Measurements from ENCODE around the gene DBI. TPM values are rescaled to one million over a fixed set of nuclear protein-coding genes. Genes with fewer than 3 reads are reported as not detected.

Gene DBI
- total RNA-seq, 1 experiment from 2014 or later, result 230 TPM

DNA sequence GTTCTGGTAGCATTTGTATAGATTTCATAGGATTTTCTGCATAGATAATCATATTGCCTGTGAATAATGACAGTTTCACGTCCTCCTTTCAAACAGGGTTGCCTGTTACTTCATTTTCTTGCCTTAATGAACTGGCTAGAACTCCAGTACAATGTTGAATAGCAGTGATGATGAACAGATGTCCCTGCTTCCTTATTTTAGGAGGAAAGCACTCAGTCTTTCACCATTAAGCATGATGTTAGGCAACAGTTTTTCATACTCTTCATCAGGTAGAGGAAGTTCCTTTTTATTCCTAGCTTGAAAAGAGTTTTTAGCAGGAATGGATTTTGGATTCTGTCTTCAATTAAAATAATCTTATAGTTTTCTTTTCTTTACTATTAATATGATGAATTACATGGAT is 39.8 kb upstream of the DBI start:
- TF ChIP-seq, protein P1, sequence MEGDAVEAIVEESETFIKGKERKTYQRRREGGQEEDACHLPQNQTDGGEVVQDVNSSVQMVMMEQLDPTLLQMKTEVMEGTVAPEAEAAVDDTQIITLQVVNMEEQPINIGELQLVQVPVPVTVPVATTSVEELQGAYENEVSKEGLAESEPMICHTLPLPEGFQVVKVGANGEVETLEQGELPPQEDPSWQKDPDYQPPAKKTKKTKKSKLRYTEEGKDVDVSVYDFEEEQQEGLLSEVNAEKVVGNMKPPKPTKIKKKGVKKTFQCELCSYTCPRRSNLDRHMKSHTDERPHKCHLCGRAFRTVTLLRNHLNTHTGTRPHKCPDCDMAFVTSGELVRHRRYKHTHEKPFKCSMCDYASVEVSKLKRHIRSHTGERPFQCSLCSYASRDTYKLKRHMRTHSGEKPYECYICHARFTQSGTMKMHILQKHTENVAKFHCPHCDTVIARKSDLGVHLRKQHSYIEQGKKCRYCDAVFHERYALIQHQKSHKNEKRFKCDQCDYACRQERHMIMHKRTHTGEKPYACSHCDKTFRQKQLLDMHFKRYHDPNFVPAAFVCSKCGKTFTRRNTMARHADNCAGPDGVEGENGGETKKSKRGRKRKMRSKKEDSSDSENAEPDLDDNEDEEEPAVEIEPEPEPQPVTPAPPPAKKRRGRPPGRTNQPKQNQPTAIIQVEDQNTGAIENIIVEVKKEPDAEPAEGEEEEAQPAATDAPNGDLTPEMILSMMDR (conservative IDR thresholded peaks at IDR 0.05; ENCODE audit: low read depth, low read length), result no peak
- TF ChIP-seq EZH2 (IDR thresholded peaks at IDR 0.05; ENCODE audit: borderline replicate concordance, low read depth, low read length, poor library complexity, severe bottlenecking), result no peak

GRCh38 chr2:119327431-119327830 is 39.3 kb upstream of the DBI start:
- CTCF ChIA-PET, result no interaction called here

More for the DNA sequence above, 39.8 kb upstream of the DBI start:
- CTCF ChIA-PET, result no interaction called here
- Histone ChIP-seq H3K4me3 (ENCODE audit: low read depth, low read length, poor library complexity, severe bottlenecking) (no peak overlapping the region), H3K27ac (ENCODE audit: low read depth, low read length, poor library complexity, severe bottlenecking) (no peak overlapping the region), H3K4me1 (ENCODE audit: insufficient read depth, low read length, poor library complexity, severe bottlenecking) (peaks cover 12% of the 10 kb centered on the region), H3K27me3 (replicated peaks; ENCODE audit: insufficient read depth, low read depth, low read length, poor library complexity) (no peaks in the 10 kb centered on the region), H3K9me3 (ENCODE audit: low read depth, low read length, poor library complexity, severe bottlenecking) (no peaks in the 10 kb centered on the region), H3K36me3 (ENCODE audit: insufficient read depth, low read length, poor library complexity, severe bottlenecking) (no peaks in the 10 kb centered on the region)
- POLR2A ChIA-PET (ENCODE audit: low non-redundant PET), result interaction anchor here (0.6 kb wide), 1 partner anchor 37 kb away, joined by 3 read pairs; no protein-coding TSS in a partner anchor
- BruUV-seq (replicated peaks), result no TSS peak
- intact Hi-C loops (cut with micrococcal nuclease; ENCODE audit: unreplicated experiment), result no loop called here
- no peak for DNase-seq (ENCODE audit: low spot score)

DNA sequence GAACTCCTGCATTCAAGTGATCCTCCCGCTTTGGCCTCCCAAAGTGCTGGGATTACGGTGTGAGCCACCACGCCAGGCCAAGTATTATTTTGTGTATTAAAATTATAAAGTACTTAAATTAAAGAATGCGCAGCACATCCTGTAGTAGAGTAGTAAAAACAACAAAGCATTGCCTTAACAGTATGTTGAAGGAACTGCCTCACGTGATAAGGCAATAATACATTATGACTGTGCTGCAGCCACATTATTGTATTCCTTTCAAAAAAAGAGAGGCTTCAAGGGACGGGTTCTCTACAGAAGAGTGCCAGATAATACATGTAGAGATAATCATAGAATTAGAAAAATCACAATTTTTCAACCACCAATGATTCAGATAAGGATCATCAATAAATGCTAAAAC is 33.8 kb upstream of the DBI start:
- CTCF ChIA-PET, result no interaction called here
- TF ChIP-seq, protein P1 (conservative IDR thresholded peaks at IDR 0.05; ENCODE audit: low read depth, low read length), result no peak
- no peak for TF ChIP-seq EZH2 (IDR thresholded peaks at IDR 0.05; ENCODE audit: borderline replicate concordance, low read depth, low read length, poor library complexity, severe bottlenecking)
- Histone ChIP-seq H3K27me3 (replicated peaks; ENCODE audit: insufficient read depth, low read depth, low read length, poor library complexity) (no peaks in the 10 kb centered on the region), H3K9me3 (ENCODE audit: low read depth, low read length, poor library complexity, severe bottlenecking) (no peaks in the 10 kb centered on the region), H3K36me3 (ENCODE audit: insufficient read depth, low read length, poor library complexity, severe bottlenecking) (no peaks in the 10 kb centered on the region), H3K4me3 (ENCODE audit: low read depth, low read length, poor library complexity, severe bottlenecking) (no peak overlapping the region), H3K27ac (ENCODE audit: low read depth, low read length, poor library complexity, severe bottlenecking) (no peak overlapping the region), H3K4me1 (ENCODE audit: insufficient read depth, low read length, poor library complexity, severe bottlenecking) (no peaks in the 10 kb centered on the region)
- DNase-seq (ENCODE audit: low spot score), result no peak
- intact Hi-C loops (cut with micrococcal nuclease; ENCODE audit: unreplicated experiment), result no loop called here
- POLR2A ChIA-PET (ENCODE audit: low non-redundant PET), result no interaction called here
- no TSS peak for BruUV-seq (replicated peaks)

More at GRCh38 chr2:119327431-119327830, 39.3 kb upstream of the DBI start:
- Histone ChIP-seq H3K4me3 (ENCODE audit: low read depth, low read length, poor library complexity, severe bottlenecking) (no peak overlapping the region), H3K4me1 (ENCODE audit: insufficient read depth, low read length, poor library complexity, severe bottlenecking) (peaks cover 12% of the 10 kb centered on the region), H3K27ac (ENCODE audit: low read depth, low read length, poor library complexity, severe bottlenecking) (no peak overlapping the region), H3K36me3 (ENCODE audit: insufficient read depth, low read length, poor library complexity, severe bottlenecking) (no peaks in the 10 kb centered on the region), H3K27me3 (replicated peaks; ENCODE audit: insufficient read depth, low read depth, low read length, poor library complexity) (no peaks in the 10 kb centered on the region), H3K9me3 (ENCODE audit: low read depth, low read length, poor library complexity, severe bottlenecking) (no peaks in the 10 kb centered on the region)
- BruUV-seq (replicated peaks), result no TSS peak
- POLR2A ChIA-PET (ENCODE audit: low non-redundant PET), result interaction anchor here (0.6 kb wide), 1 partner anchor 36 kb away, joined by 3 read pairs; no protein-coding TSS in a partner anchor
- intact Hi-C loops (cut with micrococcal nuclease; ENCODE audit: unreplicated experiment), result no loop called here
- no peak for TF ChIP-seq EZH2 (IDR thresholded peaks at IDR 0.05; ENCODE audit: borderline replicate concordance, low read depth, low read length, poor library complexity, severe bottlenecking)
- TF ChIP-seq, protein P1 (conservative IDR thresholded peaks at IDR 0.05; ENCODE audit: low read depth, low read length), result no peak
- DNase-seq (ENCODE audit: low spot score), result no peak
